MM.1S (cell line): ENCODE results near the gene NEBL.
"Not testable (repeated sequence)": the region's sequence is repeated elsewhere in the genome, so short reads cannot be mapped to it uniquely, and the experiment has no call there.

Source experiments
- EZH2phosphoT487 ChIP-seq: fragments of 300-600 bp; sonication (generic); IDR thresholded peaks from 2 replicates; pipeline ENCODE4 v1.6.1; 2018; ENCODE audit warnings: antibody characterized with exemption, low read length
- TF ChIP-seq, protein P1 (sequence below): fragments of 300-600 bp; sonication (generic); IDR thresholded peaks from 2 replicates; pipeline ENCODE4 v1.5.1; 2016; ENCODE audit warnings: antibody characterized with exemption, low read length, mixed read lengths

DNA sequence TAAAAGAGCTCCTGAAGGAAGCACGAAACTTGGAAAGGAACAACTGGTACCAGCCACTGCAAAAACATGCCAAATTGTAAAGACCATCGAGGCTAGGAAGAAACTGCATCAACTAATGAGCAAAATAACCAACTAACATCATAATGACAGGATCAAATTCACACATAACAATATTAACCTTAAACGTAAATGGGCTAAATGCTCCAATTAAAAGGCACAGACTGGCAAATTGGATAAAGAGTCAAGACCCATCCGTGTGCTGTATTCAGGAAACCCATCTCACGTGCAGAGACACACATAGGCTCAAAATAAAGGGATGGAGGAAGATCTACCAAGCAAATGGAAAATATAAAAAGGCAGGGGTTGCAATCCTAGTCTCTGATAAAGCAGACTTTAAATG, 42.3 kb upstream of the NEBL start:
- TF ChIP-seq, protein P1, sequence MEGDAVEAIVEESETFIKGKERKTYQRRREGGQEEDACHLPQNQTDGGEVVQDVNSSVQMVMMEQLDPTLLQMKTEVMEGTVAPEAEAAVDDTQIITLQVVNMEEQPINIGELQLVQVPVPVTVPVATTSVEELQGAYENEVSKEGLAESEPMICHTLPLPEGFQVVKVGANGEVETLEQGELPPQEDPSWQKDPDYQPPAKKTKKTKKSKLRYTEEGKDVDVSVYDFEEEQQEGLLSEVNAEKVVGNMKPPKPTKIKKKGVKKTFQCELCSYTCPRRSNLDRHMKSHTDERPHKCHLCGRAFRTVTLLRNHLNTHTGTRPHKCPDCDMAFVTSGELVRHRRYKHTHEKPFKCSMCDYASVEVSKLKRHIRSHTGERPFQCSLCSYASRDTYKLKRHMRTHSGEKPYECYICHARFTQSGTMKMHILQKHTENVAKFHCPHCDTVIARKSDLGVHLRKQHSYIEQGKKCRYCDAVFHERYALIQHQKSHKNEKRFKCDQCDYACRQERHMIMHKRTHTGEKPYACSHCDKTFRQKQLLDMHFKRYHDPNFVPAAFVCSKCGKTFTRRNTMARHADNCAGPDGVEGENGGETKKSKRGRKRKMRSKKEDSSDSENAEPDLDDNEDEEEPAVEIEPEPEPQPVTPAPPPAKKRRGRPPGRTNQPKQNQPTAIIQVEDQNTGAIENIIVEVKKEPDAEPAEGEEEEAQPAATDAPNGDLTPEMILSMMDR = not testable (repeated sequence)
- TF ChIP-seq EZH2phosphoT487 = not testable (repeated sequence)
